ENCODE data around the gene GARS1.

GRCh38 chr7:30679664-30680063 lies 85.0 kb downstream of the GARS1 start:
- no peak for TF ChIP-seq CTCF (conservative IDR thresholded peaks at IDR 0.05; ENCODE audit: low read length)
- no peak for TF ChIP-seq EZH2phosphoT487 (IDR thresholded peaks at IDR 0.05; ENCODE audit: borderline replicate concordance, low read depth, low read length)
